Upper lobe of left lung (tissue), 6 donors: ENCODE results near the gene LAMA2. TPM values are rescaled to one million over a fixed set of nuclear protein-coding genes. Genes with fewer than 3 reads are reported as not detected.
"Not testable (repeated sequence)": the region's sequence is repeated elsewhere in the genome, so short reads cannot be mapped to it uniquely, and the experiment has no call there.

Experiments used
- ATAC-seq, 2 donors: fragments of 200-7000 bp; cut with Tn5 transposase; one replicate each; pipeline ENCODE4 v1.9.1; 2022; ENCODE audit warnings: mild to moderate bottlenecking in 2 of 2, moderate library complexity in 2 of 2; ENCODE audit not compliant: low FRiP score in 2 of 2
- DNase-seq, 2 donors: peaks; one replicate each; pipeline ENCODE4 v3.0.0-alpha.2; 2019 to 2020
- H3K27ac ChIP-seq, 4 donors: fragments of 200-600 bp; sonication (generic); one replicate each; pipeline ENCODE4 v1.5.1; 2016 to 2019
- H3K27me3 ChIP-seq, 4 donors: fragments of 200-600 bp; sonication (generic); one replicate each; pipeline ENCODE4 v1.5.1; 2017 to 2019
- H3K36me3 ChIP-seq, 4 donors: fragments of 200-600 bp; sonication (generic); one replicate each; pipeline ENCODE4 v1.5.1; 2016 to 2019
- H3K4me1 ChIP-seq, 4 donors: fragments of 200-600 bp; sonication (generic); one replicate each; pipeline ENCODE4 v1.5.1; 2018 to 2019
- H3K4me3 ChIP-seq, 4 donors: fragments of 200-600 bp; sonication (generic); one replicate each; pipeline ENCODE4 v1.5.1; 2017 to 2019; ENCODE audit warnings: mild to moderate bottlenecking in 2 of 4, moderate library complexity in 1 of 4
- H3K9me3 ChIP-seq, 4 donors: fragments of 200-600 bp; sonication (generic); one replicate each; pipeline ENCODE4 v1.5.1; 2018 to 2019
- CTCF ChIP-seq, 6 experiments: fragments of 450-650 bp in 4 of 6; fragments of 200-600 bp in 2 of 6; sonication (generic) in 2 of 6; IDR thresholded peaks; one replicate each; pipeline ENCODE4 v1.5.1; 2016 to 2019; ENCODE audit warnings: antibody characterized with exemption in 6 of 6
- EP300 ChIP-seq, 4 donors: sonication (generic); formaldehyde crosslinking; IDR thresholded peaks; one replicate each; pipeline ENCODE4 v1.5.1; 2017; ENCODE audit warnings: antibody characterized with exemption in 4 of 4, control low read depth in 2 of 4
- POLR2A ChIP-seq, 4 donors: fragments of 450-650 bp; IDR thresholded peaks; one replicate each; pipeline ENCODE4 v1.5.1; 2016 to 2017; ENCODE audit warnings: antibody characterized with exemption in 4 of 4, mild to moderate bottlenecking in 2 of 4
- POLR2AphosphoS5 ChIP-seq, 2 donors: sonication (generic); formaldehyde crosslinking; IDR thresholded peaks; one replicate each; pipeline ENCODE4 v1.5.1; 2017; ENCODE audit warnings: antibody characterized with exemption in 2 of 2
- WGBS, 2 donors: methylation state at CpG; one replicate each; pipeline ENCODE4 v1.1.5; 2017 to 2018; 5-methylcytosine and 5-hydroxymethylcytosine counted together
- total RNA-seq, 6 donors: library from RNA; depleted of rRNA in 4 of 6; stranded (reverse); fragments of >200 nt in 4 of 6; gene quantifications; one replicate each; pipeline versions ENCODE4 v1.1.0 to v1.2.1, GENCODE V29; 2016 to 2021
- donor health status: DM: no; HTN: no; CAD: no; lungs with moderate emphysema.
- donor health status: DM: no; HTN: yes; CAD: no; lungs with severe emphysema.

The LAMA2 gene
- total RNA-seq, 6 donors from 2014 or later: 41.9 to 82.8 (median 62.4) TPM

DNA sequence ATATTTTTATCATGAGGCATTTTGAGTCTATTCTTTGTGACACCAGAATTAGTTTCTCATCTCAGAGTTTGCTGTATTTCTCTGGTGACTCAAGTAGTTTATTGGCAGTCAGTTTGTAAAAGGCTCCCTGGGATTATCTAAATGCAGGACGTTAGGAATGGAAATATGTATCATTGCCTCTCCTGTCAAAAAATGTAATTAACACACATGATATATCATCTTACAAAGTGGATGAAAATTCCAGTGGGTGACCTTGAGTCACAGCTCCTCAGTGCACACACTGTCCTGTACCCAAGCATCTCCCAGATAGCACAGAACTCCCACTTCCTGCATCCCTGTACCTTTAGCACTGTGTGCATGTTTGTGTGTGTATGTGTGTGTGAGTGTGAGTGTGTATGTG is 258.6 kb downstream of the LAMA2 start:
- no peak for DNase-seq
- Histone ChIP-seq H3K36me3 (no peaks in the 10 kb centered on the region), H3K4me1 (no peaks in the 10 kb centered on the region), H3K27me3 (no peaks in the 10 kb centered on the region), H3K4me3 (no peak overlapping the region), H3K9me3 (no peaks in the 10 kb centered on the region), H3K27ac (peak overlapping the region in 1 of 4 donors; percentile 37)
- ATAC-seq: peak in 1 of 2 donors; percentile 62
- TF ChIP-seq CTCF (IDR thresholded peaks at IDR 0.05) (no peak), EP300 (IDR thresholded peaks at IDR 0.05) (peak in 1 of 4 donors; percentile 13)
- WGBS, 2 donors: 18 to 52% methylated on average over 1 of the region's 1 CpG

DNA sequence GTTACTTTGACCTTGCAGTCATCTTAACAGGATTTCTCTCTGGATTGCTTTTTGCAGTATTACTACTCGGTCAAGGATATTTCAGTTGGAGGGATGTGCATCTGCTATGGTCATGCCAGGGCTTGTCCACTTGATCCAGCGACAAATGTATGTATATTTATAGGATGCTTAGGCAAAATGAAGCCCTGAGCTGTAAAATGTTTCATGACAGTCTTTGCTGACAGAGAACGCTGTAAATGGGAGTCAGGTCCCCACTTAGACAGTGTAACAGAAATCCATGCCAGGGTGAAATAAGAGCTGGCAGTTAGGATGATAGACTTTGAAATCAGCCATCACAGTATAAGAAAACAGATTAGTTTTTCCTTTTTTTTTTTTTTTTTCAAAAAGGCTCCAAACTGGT is 264.0 kb downstream of the LAMA2 start:
- H3K27ac ChIP-seq: no peak overlapping the region
- 85 to 90% methylated on average over 3 of the region's 3 CpGs for WGBS, 2 donors
- no peak for DNase-seq
- H3K36me3 ChIP-seq: no peaks in the 10 kb centered on the region
- no peak overlapping the region for H3K4me3 ChIP-seq
- no peaks in the 10 kb centered on the region for H3K4me1 ChIP-seq
- H3K27me3 ChIP-seq: no peaks in the 10 kb centered on the region
- H3K9me3 ChIP-seq: no peaks in the 10 kb centered on the region
- no peak for TF ChIP-seq CTCF (IDR thresholded peaks at IDR 0.05)
- TF ChIP-seq EP300 (IDR thresholded peaks at IDR 0.05): no peak
- TF ChIP-seq POLR2AphosphoS5 (IDR thresholded peaks at IDR 0.05): no peak
- no peak for TF ChIP-seq POLR2A (IDR thresholded peaks at IDR 0.05)
- ATAC-seq: no peak

DNA sequence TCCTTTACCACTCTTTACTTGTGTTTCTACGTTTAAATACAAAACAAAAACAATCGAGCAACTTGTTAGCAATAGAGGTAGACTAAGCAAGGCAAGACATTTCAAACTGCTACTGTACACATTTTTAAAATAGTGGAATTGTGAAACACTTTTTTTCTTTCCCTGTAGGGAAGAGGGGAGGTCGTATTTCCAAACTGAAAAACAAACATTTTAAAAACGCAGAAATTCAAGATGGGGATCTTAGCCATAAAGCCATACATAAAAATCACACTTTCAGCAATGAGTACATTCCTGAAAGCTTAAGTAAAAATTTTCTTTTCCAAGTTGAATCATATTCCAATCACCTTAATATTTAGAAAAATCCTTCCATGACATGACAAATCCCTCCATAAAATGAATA is 267.6 kb downstream of the LAMA2 start:
- no peak overlapping the region for H3K4me3 ChIP-seq
- DNase-seq (no peak), ATAC-seq (no peak)
- TF ChIP-seq POLR2AphosphoS5 (IDR thresholded peaks at IDR 0.05) (no peak), POLR2A (IDR thresholded peaks at IDR 0.05) (no peak)
- no peaks in the 10 kb centered on the region for H3K27me3 ChIP-seq
- H3K36me3 ChIP-seq: no peaks in the 10 kb centered on the region
- no peaks in the 10 kb centered on the region for H3K9me3 ChIP-seq
- no peaks in the 10 kb centered on the region for H3K4me1 ChIP-seq
- no peak overlapping the region for H3K27ac ChIP-seq
- WGBS, 2 donors: 68 to 69% methylated on average over 4 of the region's 4 CpGs

- H3K27me3 ChIP-seq: no peaks in the 10 kb centered on the region
- WGBS, 2 donors: 85 to 87% methylated on average over 4 of the region's 4 CpGs
- H3K4me3 ChIP-seq: no peak overlapping the region
- TF ChIP-seq CTCF (IDR thresholded peaks at IDR 0.05) (no peak), EP300 (IDR thresholded peaks at IDR 0.05) (no peak), POLR2A (IDR thresholded peaks at IDR 0.05) (no peak), POLR2AphosphoS5 (IDR thresholded peaks at IDR 0.05) (no peak)
- H3K9me3 ChIP-seq: no peaks in the 10 kb centered on the region
- H3K4me1 ChIP-seq: no peaks in the 10 kb centered on the region
- no peak overlapping the region for H3K27ac ChIP-seq
- no peaks in the 10 kb centered on the region for H3K36me3 ChIP-seq
- DNase-seq (no peak), ATAC-seq (no peak)
Measured at GRCh38 chr6:129153257-129153656, 270.3 kb downstream of the LAMA2 start.

- not testable (repeated sequence) for ATAC-seq, H3K4me1 ChIP-seq, H3K4me3 ChIP-seq, H3K9me3 ChIP-seq, H3K27ac ChIP-seq, H3K36me3 ChIP-seq, H3K27me3 ChIP-seq
- WGBS, 2 donors: 90 to 93% methylated on average over 17 of the region's 17 CpGs
- peak in 1 of 2 donors; percentile 69 for DNase-seq
Measured at GRCh38 chr6:129159242-129159641, 276.3 kb downstream of the LAMA2 start.

DNA sequence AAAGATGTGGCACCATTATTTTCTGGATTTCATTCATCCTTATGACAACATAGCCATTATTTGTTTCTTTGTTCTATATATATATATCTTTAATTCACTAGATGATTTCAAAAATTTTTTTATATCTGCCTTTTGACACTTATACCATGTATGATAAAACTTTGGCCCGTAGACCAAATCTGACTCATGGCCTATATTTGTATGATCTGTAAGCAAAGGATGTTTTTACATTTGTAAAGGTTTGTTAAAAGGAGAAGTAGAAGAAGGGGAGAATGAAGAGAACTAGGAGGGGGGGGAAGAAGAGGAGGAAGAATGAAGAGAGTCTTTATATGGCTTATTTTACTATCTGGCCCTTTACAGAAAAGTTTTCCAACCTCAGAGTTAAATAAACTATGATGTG is 279.7 kb downstream of the LAMA2 start:
- no peak overlapping the region for H3K27ac ChIP-seq
- H3K27me3 ChIP-seq: no peaks in the 10 kb centered on the region
- DNase-seq (no peak), ATAC-seq (no peak)
- no peak overlapping the region for H3K4me3 ChIP-seq
- no peaks in the 10 kb centered on the region for H3K9me3 ChIP-seq
- H3K36me3 ChIP-seq: no peaks in the 10 kb centered on the region
- TF ChIP-seq EP300 (IDR thresholded peaks at IDR 0.05) (no peak), POLR2A (IDR thresholded peaks at IDR 0.05) (no peak), POLR2AphosphoS5 (IDR thresholded peaks at IDR 0.05) (no peak), CTCF (IDR thresholded peaks at IDR 0.05) (no peak)
- no peaks in the 10 kb centered on the region for H3K4me1 ChIP-seq
- 92 to 94% methylated on average over 1 of the region's 1 CpG for WGBS, 2 donors
